M059J (cell line): ENCODE results near the gene WNT4. TPM values are rescaled to one million over a fixed set of nuclear protein-coding genes. Genes with fewer than 3 reads are reported as not detected.

ENCODE experiments used
- DNase-seq: peaks from one replicate; pipeline ENCODE4 v3.0.0-alpha.2; 2012; ENCODE audit warnings: low read depth
- total RNA-seq: library from RNA; depleted of rRNA; stranded (reverse); fragments of >200 nt; shearing (Covaris generic); gene quantifications from 2 replicates; pipeline ENCODE4 v1.2.3, GENCODE V29; 2014; rRNA removed

The WNT4 gene
- total RNA-seq, 1 experiment from 2014 or later, result 0.05 TPM

- no peak for DNase-seq
Observed at GRCh38 chr1:22074803-22075202, 68.1 kb downstream of the WNT4 start.

- no peak for DNase-seq
Observed at GRCh38 chr1:22071511-22071910, 71.4 kb downstream of the WNT4 start.

Other genes starting within 250 kb of the WNT4 start
- gene HSPG2, start 205.8 kb downstream of the WNT4 start, total RNA-seq, result 18.3 and 60.5 TPM in 2 replicates
- not detected in 2 replicates for gene CELA3B, start 166.1 kb downstream of the WNT4 start, total RNA-seq
- gene CELA3A, start 141.4 kb downstream of the WNT4 start, total RNA-seq, result not detected in 2 replicates
- gene CDC42, start 90.4 kb downstream of the WNT4 start, total RNA-seq, result 550 and 578 TPM in 2 replicates